ENCODE results near the gene AARS2. TPM values are rescaled to one million over a fixed set of nuclear protein-coding genes. Genes with fewer than 3 reads are reported as not detected.

The AARS2 gene
- total RNA-seq, 1 donor from 2014 or later: 28.8 TPM

DNA sequence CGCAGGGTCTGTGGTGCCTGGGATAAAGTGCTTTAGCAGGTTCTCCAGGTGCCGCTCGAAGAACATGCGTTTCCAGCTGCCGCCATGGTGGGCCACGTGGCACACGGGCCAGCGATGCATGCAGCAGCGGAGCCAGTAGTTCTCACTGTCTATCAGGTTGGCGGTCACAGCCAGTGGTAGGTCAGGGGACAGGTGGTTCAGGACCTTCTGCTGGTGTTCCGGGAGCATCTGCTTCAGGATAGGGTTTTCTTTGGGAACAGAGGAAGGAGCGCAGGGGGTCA is 26.9 kb downstream of the AARS2 start:
- TF ChIP-seq, protein P1, sequence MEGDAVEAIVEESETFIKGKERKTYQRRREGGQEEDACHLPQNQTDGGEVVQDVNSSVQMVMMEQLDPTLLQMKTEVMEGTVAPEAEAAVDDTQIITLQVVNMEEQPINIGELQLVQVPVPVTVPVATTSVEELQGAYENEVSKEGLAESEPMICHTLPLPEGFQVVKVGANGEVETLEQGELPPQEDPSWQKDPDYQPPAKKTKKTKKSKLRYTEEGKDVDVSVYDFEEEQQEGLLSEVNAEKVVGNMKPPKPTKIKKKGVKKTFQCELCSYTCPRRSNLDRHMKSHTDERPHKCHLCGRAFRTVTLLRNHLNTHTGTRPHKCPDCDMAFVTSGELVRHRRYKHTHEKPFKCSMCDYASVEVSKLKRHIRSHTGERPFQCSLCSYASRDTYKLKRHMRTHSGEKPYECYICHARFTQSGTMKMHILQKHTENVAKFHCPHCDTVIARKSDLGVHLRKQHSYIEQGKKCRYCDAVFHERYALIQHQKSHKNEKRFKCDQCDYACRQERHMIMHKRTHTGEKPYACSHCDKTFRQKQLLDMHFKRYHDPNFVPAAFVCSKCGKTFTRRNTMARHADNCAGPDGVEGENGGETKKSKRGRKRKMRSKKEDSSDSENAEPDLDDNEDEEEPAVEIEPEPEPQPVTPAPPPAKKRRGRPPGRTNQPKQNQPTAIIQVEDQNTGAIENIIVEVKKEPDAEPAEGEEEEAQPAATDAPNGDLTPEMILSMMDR (IDR thresholded peaks at IDR 0.05; ENCODE audit: unreplicated experiment): no peak
- Mint-ChIP-seq H3K27ac (no peak overlapping the region), H3K27me3 (peaks cover 83% of the 10 kb centered on the region)

DNA sequence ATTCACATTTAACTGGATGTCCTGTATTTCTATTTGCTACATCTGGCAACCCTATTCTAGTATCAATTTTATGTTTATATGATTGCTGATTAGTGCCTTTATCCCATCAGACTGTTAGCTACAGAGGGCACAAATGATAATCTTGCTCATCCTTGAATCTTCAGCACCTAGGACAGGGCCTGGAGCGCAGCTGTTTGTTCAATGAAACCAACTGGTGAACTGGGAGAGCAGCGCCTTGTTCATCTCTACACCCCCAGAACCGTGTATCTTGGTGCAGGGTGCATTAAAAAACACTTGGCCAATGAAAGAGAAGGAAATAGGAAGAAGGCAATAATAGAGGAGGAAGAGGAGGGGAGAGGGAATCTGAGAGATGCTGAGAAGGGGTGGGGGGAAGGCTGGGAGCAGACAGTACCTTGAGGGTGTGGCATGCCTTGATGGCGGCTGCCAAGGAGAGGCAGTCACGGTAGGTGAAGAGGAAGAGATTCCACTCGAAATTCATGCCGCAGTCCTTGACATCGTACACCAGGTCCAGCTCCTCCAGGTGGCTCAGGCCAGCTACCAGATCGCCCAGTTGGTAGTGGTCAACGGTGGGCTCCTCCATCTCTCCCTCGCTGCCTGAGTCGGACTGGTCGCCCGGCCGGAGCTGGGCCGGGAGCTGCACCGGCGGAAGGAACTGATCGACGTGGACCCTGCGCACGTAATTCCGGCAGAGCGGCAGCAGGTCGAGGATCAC is 27.4 kb downstream of the AARS2 start:
- Mint-ChIP-seq H3K4me1 (ENCODE audit: low read depth) (no peaks in the 10 kb centered on the region), H3K36me3 (ENCODE audit: insufficient read depth) (no peaks in the 10 kb centered on the region), H3K9me3 (ENCODE audit: low read depth) (no peaks in the 10 kb centered on the region), H3K27me3 (peaks cover 81% of the 10 kb centered on the region), H3K4me3 (ENCODE audit: low read depth) (no peak overlapping the region), H3K27ac (no peak overlapping the region)
- TF ChIP-seq, protein P1 (IDR thresholded peaks at IDR 0.05; ENCODE audit: unreplicated experiment): no peak
- DNase-seq (ENCODE audit: low spot score, unreplicated experiment): no peak

More for the DNA sequence above, 26.9 kb downstream of the AARS2 start:
- Mint-ChIP-seq H3K4me3 (ENCODE audit: low read depth) (no peak overlapping the region), H3K9me3 (ENCODE audit: low read depth) (no peaks in the 10 kb centered on the region), H3K4me1 (ENCODE audit: low read depth) (no peaks in the 10 kb centered on the region), H3K36me3 (ENCODE audit: insufficient read depth) (no peaks in the 10 kb centered on the region)
- no peak for DNase-seq (ENCODE audit: low spot score, unreplicated experiment)

GRCh38 chr6:44284867-44285266 is 28.3 kb downstream of the AARS2 start:
- Mint-ChIP-seq H3K27me3 (peaks cover 82% of the 10 kb centered on the region), H3K9me3 (ENCODE audit: low read depth) (no peaks in the 10 kb centered on the region), H3K4me1 (ENCODE audit: low read depth) (no peaks in the 10 kb centered on the region), H3K4me3 (ENCODE audit: low read depth) (no peak overlapping the region), H3K27ac (no peak overlapping the region), H3K36me3 (ENCODE audit: insufficient read depth) (no peaks in the 10 kb centered on the region)
- TF ChIP-seq, protein P1 (IDR thresholded peaks at IDR 0.05; ENCODE audit: unreplicated experiment): no peak
- no peak for DNase-seq (ENCODE audit: low spot score, unreplicated experiment)

- no peak overlapping the region for H3K27ac Mint-ChIP-seq
- no peaks in the 10 kb centered on the region for H3K4me1 Mint-ChIP-seq (ENCODE audit: low read depth)
- H3K9me3 Mint-ChIP-seq (ENCODE audit: low read depth): no peaks in the 10 kb centered on the region
- H3K36me3 Mint-ChIP-seq (ENCODE audit: insufficient read depth): no peaks in the 10 kb centered on the region
- DNase-seq (ENCODE audit: low spot score, unreplicated experiment): no peak
- no peak overlapping the region for H3K4me3 Mint-ChIP-seq (ENCODE audit: low read depth)
- TF ChIP-seq, protein P1 (IDR thresholded peaks at IDR 0.05; ENCODE audit: unreplicated experiment): no peak
- H3K27me3 Mint-ChIP-seq: peaks cover 84% of the 10 kb centered on the region
These were observed 29.0 kb downstream of the AARS2 start for GRCh38 chr6:44284121-44284520.

GRCh38 chr6:44278774-44279697 is 34.1 kb downstream of the AARS2 start:
- H3K36me3 Mint-ChIP-seq (ENCODE audit: insufficient read depth): peaks cover 4% of the 10 kb centered on the region
- no peak for DNase-seq (ENCODE audit: low spot score, unreplicated experiment)
- TF ChIP-seq, protein P1 (IDR thresholded peaks at IDR 0.05; ENCODE audit: unreplicated experiment): no peak
- H3K9me3 Mint-ChIP-seq (ENCODE audit: low read depth): no peaks in the 10 kb centered on the region
- peaks cover 70% of the 10 kb centered on the region for H3K27me3 Mint-ChIP-seq
- H3K27ac Mint-ChIP-seq: no peak overlapping the region
- H3K4me1 Mint-ChIP-seq (ENCODE audit: low read depth): peaks cover 2% of the 10 kb centered on the region
- no peak overlapping the region for H3K4me3 Mint-ChIP-seq (ENCODE audit: low read depth)
